Mesodermal cell (in vitro differentiated cells): ENCODE data around the gene SLC28A1.
"Not testable (repeated sequence)": the region's sequence is repeated elsewhere in the genome, so short reads cannot be mapped to it uniquely, and the experiment has no call there.

Experiments
- H3K27ac ChIP-seq: 2 replicates; pipeline ENCODE4 v1.7.0; 2013; ENCODE audit warnings: mild to moderate bottlenecking, low read depth, low read length, moderate library complexity; ENCODE audit not compliant: severe bottlenecking
- H3K36me3 ChIP-seq: 2 replicates; pipeline ENCODE4 v1.7.1; 2013; ENCODE audit warnings: mild to moderate bottlenecking, low read length, moderate library complexity; ENCODE audit not compliant: control insufficient read depth, insufficient read depth
- H3K4me1 ChIP-seq: one replicate; pipeline ENCODE4 v1.7.1; 2013; ENCODE audit warnings: mild to moderate bottlenecking, low read length; ENCODE audit not compliant: insufficient read depth, control insufficient read depth, poor library complexity, severe bottlenecking
- H3K4me3 ChIP-seq: 2 replicates; pipeline ENCODE4 v1.7.0; 2013; ENCODE audit warnings: low read length, control low read depth, mild to moderate bottlenecking; ENCODE audit not compliant: insufficient read depth, poor library complexity, severe bottlenecking; ENCODE audit errors: extremely low read depth
- H3K9me3 ChIP-seq: 2 replicates; pipeline ENCODE4 v1.7.1; 2013; ENCODE audit warnings: mild to moderate bottlenecking, low read length, moderate library complexity; ENCODE audit not compliant: control insufficient read depth
- WGBS, 2 experiments: methylation state at CpG; one replicate each; pipeline ENCODE4 v1.1.5; 2013; ENCODE audit warnings: missing lambda C conversion rate in 2 of 2; ENCODE audit not compliant: insufficient coverage in 2 of 2; 5-methylcytosine and 5-hydroxymethylcytosine counted together

Gene SLC28A1

GRCh38 chr15:84983711-84984110, 99.2 kb downstream of the SLC28A1 start:
- Histone ChIP-seq H3K4me1 (no peaks in the 10 kb centered on the region), H3K4me3 (no peak overlapping the region), H3K36me3 (no peaks in the 10 kb centered on the region), H3K27ac (no peak overlapping the region), H3K9me3 (no peaks in the 10 kb centered on the region)
- 100% methylated on average over 2 of the region's 2 CpGs; no CpG with 5 or more reads in 1 of the 2 experiments for WGBS, 2 experiments

GRCh38 chr15:84985158-84985557, 100.7 kb downstream of the SLC28A1 start:
- no peaks in the 10 kb centered on the region for H3K9me3 ChIP-seq
- WGBS, 2 experiments = no CpG with 5 or more reads among the region's 2 CpGs
- H3K4me1 ChIP-seq = no peaks in the 10 kb centered on the region
- H3K27ac ChIP-seq = no peak overlapping the region
- H3K36me3 ChIP-seq = no peaks in the 10 kb centered on the region
- no peak overlapping the region for H3K4me3 ChIP-seq

- H3K9me3 ChIP-seq, H3K4me3 ChIP-seq, H3K27ac ChIP-seq, H3K36me3 ChIP-seq, H3K4me1 ChIP-seq: not testable (repeated sequence)
- 96 to 98% methylated on average over 4 to 6 of the region's 9 CpGs for WGBS, 2 experiments
Measured at GRCh38 chr15:84987351-84987750, 102.9 kb downstream of the SLC28A1 start.

GRCh38 chr15:84987949-84988624, 103.6 kb downstream of the SLC28A1 start:
- 73 to 100% methylated on average over 2 of the region's 3 CpGs for WGBS, 2 experiments
- Histone ChIP-seq H3K4me1 (peaks cover 8% of the 10 kb centered on the region), H3K27ac (no peak overlapping the region), H3K36me3 (no peaks in the 10 kb centered on the region), H3K4me3 (no peak overlapping the region), H3K9me3 (no peaks in the 10 kb centered on the region)

GRCh38 chr15:84988909-84989644, 104.6 kb downstream of the SLC28A1 start:
- Histone ChIP-seq H3K27ac (no peak overlapping the region), H3K4me1 (peaks cover 8% of the 10 kb centered on the region), H3K36me3 (no peaks in the 10 kb centered on the region), H3K9me3 (no peaks in the 10 kb centered on the region), H3K4me3 (no peak overlapping the region)
- WGBS, 2 experiments = 100% methylated on average over 1 of the region's 2 CpGs; no CpG with 5 or more reads in 1 of the 2 experiments

- no peak overlapping the region for H3K4me3 ChIP-seq
- H3K4me1 ChIP-seq = peaks cover 8% of the 10 kb centered on the region
- no peaks in the 10 kb centered on the region for H3K9me3 ChIP-seq
- H3K36me3 ChIP-seq = no peaks in the 10 kb centered on the region
- WGBS, 2 experiments = no CpG with 5 or more reads among the region's 1 CpG
- H3K27ac ChIP-seq = no peak overlapping the region
Measured at GRCh38 chr15:84990507-84990906, 106.0 kb downstream of the SLC28A1 start.

GRCh38 chr15:84991014-84991712, 106.7 kb downstream of the SLC28A1 start:
- Histone ChIP-seq H3K27ac (no peak overlapping the region), H3K9me3 (no peaks in the 10 kb centered on the region), H3K4me3 (no peak overlapping the region), H3K36me3 (no peaks in the 10 kb centered on the region), H3K4me1 (peaks cover 8% of the 10 kb centered on the region)
- WGBS, 2 experiments = 70% methylated on average over 2 of the region's 4 CpGs; no CpG with 5 or more reads in 1 of the 2 experiments

GRCh38 chr15:84992157-84992944, 107.9 kb downstream of the SLC28A1 start:
- Histone ChIP-seq H3K4me3 (no peak overlapping the region), H3K36me3 (no peaks in the 10 kb centered on the region), H3K4me1 (peaks cover 8% of the 10 kb centered on the region), H3K9me3 (no peaks in the 10 kb centered on the region), H3K27ac (no peak overlapping the region)
- WGBS, 2 experiments = 85 to 97% methylated on average over 3 of the region's 4 CpGs
